ENCODE results near the gene TNFAIP8L3. TPM values are rescaled to one million over a fixed set of nuclear protein-coding genes. Genes with fewer than 3 reads are reported as not detected.

The TNFAIP8L3 gene
- total RNA-seq, 1 donor from 2014 or later: not detected

GRCh38 chr15:51089699-51090453, 4.8 kb downstream of the TNFAIP8L3 start:
- H3K4me3 ChIP-seq: no peak overlapping the region
- Mint-ChIP-seq H3K27me3 (ENCODE audit: insufficient read depth, low read depth) (peaks cover 40% of the 10 kb centered on the region), H3K4me3 (no peak overlapping the region), H3K36me3 (no peaks in the 10 kb centered on the region), H3K4me1 (peaks cover 3% of the 10 kb centered on the region), H3K27ac (no peak overlapping the region), H3K9me3 (no peaks in the 10 kb centered on the region)
- H3K4me2 ChIP-seq: no peak overlapping the region
- no peak for TF ChIP-seq EZH2 (IDR thresholded peaks at IDR 0.05)
- TF ChIP-seq CTCF (IDR thresholded peaks at IDR 0.05): no peak
- no peak for TF ChIP-seq EZH2phosphoT487 (IDR thresholded peaks at IDR 0.05)
- peaks cover 7% of the 10 kb centered on the region for H3F3A ChIP-seq (ENCODE audit: low read depth)
- peaks cover 33% of the 10 kb centered on the region for H4K20me1 ChIP-seq (ENCODE audit: low read depth)
- H3K27ac ChIP-seq: no peak overlapping the region
- H3K9me3 ChIP-seq (ENCODE audit: low read depth): no peaks in the 10 kb centered on the region
- DNase-seq (ENCODE audit: low spot score): no peak
- no peaks in the 10 kb centered on the region for H3K36me3 ChIP-seq
- H2AFZ ChIP-seq (replicated peaks): no peak overlapping the region
- no peaks in the 10 kb centered on the region for H3K79me2 ChIP-seq (ENCODE audit: low read depth)
- H3K4me1 ChIP-seq: peaks cover 1% of the 10 kb centered on the region
- H3K9ac ChIP-seq: no peak overlapping the region
- H3K27me3 ChIP-seq: peaks cover 60% of the 10 kb centered on the region

- no peaks in the 10 kb centered on the region for H3K79me2 ChIP-seq (ENCODE audit: low read depth)
- no peak overlapping the region for H3K4me3 ChIP-seq
- no peaks in the 10 kb centered on the region for H3K36me3 Mint-ChIP-seq
- H3K4me1 Mint-ChIP-seq: peaks cover 2% of the 10 kb centered on the region
- no peaks in the 10 kb centered on the region for H3K9me3 Mint-ChIP-seq
- H3F3A ChIP-seq (ENCODE audit: low read depth): peaks cover 7% of the 10 kb centered on the region
- no peak for DNase-seq (ENCODE audit: low spot score)
- H3K27ac ChIP-seq: no peak overlapping the region
- H3K27me3 Mint-ChIP-seq (ENCODE audit: insufficient read depth, low read depth): peaks cover 38% of the 10 kb centered on the region
- no peak overlapping the region for H3K27ac Mint-ChIP-seq
- H3K36me3 ChIP-seq: no peaks in the 10 kb centered on the region
- H3K9me3 ChIP-seq (ENCODE audit: low read depth): no peaks in the 10 kb centered on the region
- H3K4me1 ChIP-seq: no peaks in the 10 kb centered on the region
- peaks cover 27% of the 10 kb centered on the region for H4K20me1 ChIP-seq (ENCODE audit: low read depth)
- TF ChIP-seq EZH2 (IDR thresholded peaks at IDR 0.05) (no peak), EZH2phosphoT487 (IDR thresholded peaks at IDR 0.05) (no peak), CTCF (IDR thresholded peaks at IDR 0.05) (no peak)
- H3K4me2 ChIP-seq: no peak overlapping the region
- no peak overlapping the region for H2AFZ ChIP-seq (replicated peaks)
- H3K9ac ChIP-seq: no peak overlapping the region
- peaks cover 52% of the 10 kb centered on the region for H3K27me3 ChIP-seq
- no peak overlapping the region for H3K4me3 Mint-ChIP-seq
These were observed 5.7 kb downstream of the TNFAIP8L3 start for GRCh38 chr15:51089041-51089440.

DNA sequence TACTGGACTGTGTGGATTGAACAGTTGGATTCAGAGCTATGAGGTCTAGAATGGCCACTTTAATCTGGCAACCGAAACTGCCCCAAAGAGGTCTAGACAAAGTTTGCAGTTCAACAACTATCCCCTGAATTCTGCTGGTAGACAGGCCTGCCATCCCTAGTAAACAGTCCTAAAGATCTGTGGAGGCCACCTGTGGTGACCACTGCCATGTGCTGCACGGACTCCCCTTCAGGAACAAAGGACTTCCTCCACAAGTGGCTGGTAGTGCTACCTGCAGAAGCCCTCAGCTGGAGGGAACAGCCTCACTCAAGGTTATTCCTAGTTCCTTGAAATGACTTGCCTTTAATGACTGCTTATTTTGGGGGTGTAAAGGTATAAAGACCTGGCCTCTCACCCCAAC, 6.1 kb downstream of the TNFAIP8L3 start:
- H3K4me2 ChIP-seq: no peak overlapping the region

More for the DNA sequence above, 6.1 kb downstream of the TNFAIP8L3 start:
- no peak overlapping the region for H2AFZ ChIP-seq (replicated peaks)
- no peak overlapping the region for H3K4me3 ChIP-seq
- peaks cover 2% of the 10 kb centered on the region for H3K4me1 Mint-ChIP-seq
- no peaks in the 10 kb centered on the region for H3K79me2 ChIP-seq (ENCODE audit: low read depth)
- H3K27ac ChIP-seq: no peak overlapping the region
- TF ChIP-seq EZH2phosphoT487 (IDR thresholded peaks at IDR 0.05) (no peak), CTCF (IDR thresholded peaks at IDR 0.05) (no peak), EZH2 (IDR thresholded peaks at IDR 0.05) (no peak)
- peaks cover 47% of the 10 kb centered on the region for H3K27me3 ChIP-seq
- H3K27ac Mint-ChIP-seq: no peak overlapping the region
- H3F3A ChIP-seq (ENCODE audit: low read depth): peaks cover 7% of the 10 kb centered on the region
- no peak for DNase-seq (ENCODE audit: low spot score)
- no peak overlapping the region for H3K4me3 Mint-ChIP-seq
- no peaks in the 10 kb centered on the region for H3K36me3 Mint-ChIP-seq
- H3K36me3 ChIP-seq: no peaks in the 10 kb centered on the region
- peaks cover 34% of the 10 kb centered on the region for H3K27me3 Mint-ChIP-seq (ENCODE audit: insufficient read depth, low read depth)
- no peak overlapping the region for H3K9ac ChIP-seq
- no peaks in the 10 kb centered on the region for H3K9me3 ChIP-seq (ENCODE audit: low read depth)
- H3K9me3 Mint-ChIP-seq: no peaks in the 10 kb centered on the region
- no peaks in the 10 kb centered on the region for H3K4me1 ChIP-seq
- peaks cover 24% of the 10 kb centered on the region for H4K20me1 ChIP-seq (ENCODE audit: low read depth)

All from neural progenitor cell (in vitro differentiated cells).